Ovary (tissue), 3 donors: Measurements from ENCODE around the gene HSD11B2.

ENCODE experiments used
- CTCF ChIP-seq, 3 donors: fragments of 450-650 bp in 2 of 3; fragments of 200-600 bp in 1 of 3; IDR thresholded peaks; one replicate each; pipeline versions ENCODE4 v1.5.1 to v1.8.0; 2016 to 2022; ENCODE audit warnings: antibody characterized with exemption in 3 of 3, mild to moderate bottlenecking in 1 of 3
- POLR2A ChIP-seq: fragments of 450-650 bp; IDR thresholded peaks from one replicate; pipeline ENCODE4 v1.6.1; 2017; ENCODE audit warnings: antibody characterized with exemption, mild to moderate bottlenecking, moderate library complexity
- donor health status: DM: no; HTN: no; CAD: no.

- TF ChIP-seq CTCF (IDR thresholded peaks at IDR 0.05) (no peak), POLR2A (no peak)
Observed at GRCh38 chr16:67435758-67436164, 4.8 kb downstream of the HSD11B2 start.
